ES-I3 (cell line): ENCODE data around the gene NR1D2.

ENCODE experiments used
- H3K36me3 ChIP-seq: 2 replicates; pipeline ENCODE4 v1.6.1; 2013; ENCODE audit warnings: mild to moderate bottlenecking, low read length, control low read depth, moderate library complexity; ENCODE audit not compliant: insufficient read depth
- H3K4me1 ChIP-seq: 2 replicates; pipeline ENCODE4 v1.6.1; 2013; ENCODE audit warnings: mild to moderate bottlenecking, control low read depth, low read length; ENCODE audit not compliant: insufficient read depth
- H3K9ac ChIP-seq: 2 replicates; pipeline ENCODE4 v1.6.1; 2013; ENCODE audit warnings: low read depth, mild to moderate bottlenecking, low read length, moderate library complexity
- H3K9me3 ChIP-seq: 2 replicates; pipeline ENCODE4 v1.6.1; 2013; ENCODE audit warnings: mild to moderate bottlenecking, low read length, moderate library complexity; ENCODE audit not compliant: control insufficient read depth, insufficient read depth

The NR1D2 gene

DNA sequence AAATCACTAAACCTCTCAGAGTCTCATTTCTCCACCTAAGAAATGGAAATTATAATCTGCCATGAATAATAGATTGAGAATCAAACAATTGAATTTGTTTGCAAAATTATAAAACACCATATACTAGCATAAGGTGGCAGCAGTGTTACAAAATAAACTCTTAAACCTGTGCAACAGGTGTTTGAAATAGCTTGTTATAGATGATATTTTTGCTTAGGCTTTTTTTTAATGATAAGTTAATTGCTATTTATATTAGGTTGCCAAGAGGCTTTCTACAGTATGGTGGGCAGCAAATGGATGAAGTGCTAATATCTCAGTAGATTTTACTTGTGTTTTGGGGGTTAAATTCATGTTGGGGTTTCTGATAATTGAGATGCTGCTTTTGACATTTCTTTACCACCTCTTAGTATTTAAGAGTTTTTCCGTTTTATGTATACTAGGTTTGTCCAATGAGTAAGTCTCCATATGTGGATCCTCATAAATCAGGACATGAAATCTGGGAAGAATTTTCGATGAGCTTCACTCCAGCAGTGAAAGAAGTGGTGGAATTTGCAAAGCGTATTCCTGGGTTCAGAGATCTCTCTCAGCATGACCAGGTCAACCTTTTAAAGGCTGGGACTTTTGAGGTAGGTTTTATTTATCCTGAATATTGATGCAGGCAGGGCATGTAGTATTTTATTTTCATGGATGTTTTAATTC is 19.6 kb downstream of the NR1D2 start:
- no peaks in the 10 kb centered on the region for H3K4me1 ChIP-seq
- H3K36me3 ChIP-seq, result no peaks in the 10 kb centered on the region
- no peak overlapping the region for H3K9ac ChIP-seq
- no peaks in the 10 kb centered on the region for H3K9me3 ChIP-seq

DNA sequence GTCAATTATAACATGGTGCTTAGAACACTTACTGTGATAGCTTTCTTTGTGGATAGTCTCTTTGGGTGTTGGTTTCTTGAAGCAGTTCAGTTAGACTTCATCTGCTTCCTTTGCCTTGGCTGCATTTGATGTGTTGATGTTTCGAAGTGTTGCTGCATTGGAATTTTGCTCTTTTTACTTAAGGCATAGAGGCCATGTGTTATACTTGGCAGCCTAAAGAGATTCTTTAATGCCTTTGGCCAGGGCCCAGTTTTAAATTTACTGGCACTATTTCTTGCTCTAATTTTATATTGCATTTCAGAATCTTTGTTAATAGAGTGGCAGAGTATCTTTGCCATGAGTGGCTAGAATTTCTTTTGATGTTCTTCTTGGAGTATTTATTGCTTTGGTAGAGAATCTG is 21.2 kb downstream of the NR1D2 start:
- H3K9me3 ChIP-seq, result no peaks in the 10 kb centered on the region
- H3K4me1 ChIP-seq, result no peaks in the 10 kb centered on the region
- H3K9ac ChIP-seq, result no peak overlapping the region
- no peaks in the 10 kb centered on the region for H3K36me3 ChIP-seq

DNA sequence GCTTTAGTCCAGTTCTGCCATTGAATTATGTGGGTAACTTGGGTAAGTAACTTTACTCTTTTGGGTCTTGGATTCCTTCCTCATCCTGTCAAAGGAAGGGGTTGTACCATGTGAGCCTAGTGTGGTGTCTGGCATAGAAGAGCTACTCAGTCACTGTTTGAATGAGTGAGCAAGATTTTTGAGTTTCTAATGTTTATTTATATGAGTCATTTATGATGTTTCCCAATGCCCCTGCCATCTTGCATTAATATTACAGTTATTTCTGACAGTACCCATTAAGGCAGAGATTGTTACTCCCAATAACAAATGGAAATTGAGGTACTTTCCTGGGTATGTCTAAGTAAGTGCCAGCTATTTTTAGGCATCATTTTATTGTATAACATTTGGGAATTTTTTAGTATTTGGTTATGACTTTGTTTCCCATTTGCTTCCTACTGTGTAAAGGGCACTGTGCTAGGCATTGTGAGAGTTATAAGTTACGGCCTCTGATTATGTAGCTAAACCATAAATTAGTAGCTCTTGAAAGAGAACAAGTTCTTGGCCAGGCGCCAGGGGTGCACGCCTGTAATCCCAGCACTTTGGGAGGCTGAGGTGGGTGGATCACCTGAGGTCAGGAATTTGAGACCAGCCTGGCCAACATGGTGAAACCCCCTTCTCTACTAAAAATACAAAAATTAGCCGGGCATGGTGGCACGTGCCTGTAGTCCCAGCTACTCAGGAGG is 23.5 kb downstream of the NR1D2 start:
- Histone ChIP-seq H3K9ac (no peak overlapping the region), H3K9me3 (no peaks in the 10 kb centered on the region), H3K36me3 (no peaks in the 10 kb centered on the region), H3K4me1 (no peaks in the 10 kb centered on the region)

DNA sequence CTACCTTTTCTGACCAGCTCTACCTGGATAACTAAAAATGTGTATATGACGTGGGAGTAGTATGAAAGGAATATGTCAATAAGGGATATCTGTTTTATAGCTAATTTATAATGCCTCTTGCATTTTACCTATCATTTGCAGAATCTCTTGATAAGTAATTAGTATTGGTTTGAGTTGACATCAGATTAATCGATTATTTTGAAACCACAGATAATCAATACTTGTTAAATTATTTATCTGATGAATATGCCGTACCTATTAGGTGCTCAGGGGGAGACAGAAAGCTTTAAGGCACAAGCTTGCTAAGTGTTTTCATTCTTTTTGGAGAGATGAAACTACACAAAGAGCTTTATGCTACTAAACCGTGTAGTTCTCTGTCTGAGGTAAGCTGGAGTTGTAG is 24.3 kb downstream of the NR1D2 start:
- no peaks in the 10 kb centered on the region for H3K9me3 ChIP-seq
- H3K4me1 ChIP-seq, result no peaks in the 10 kb centered on the region
- no peak overlapping the region for H3K9ac ChIP-seq
- H3K36me3 ChIP-seq, result no peaks in the 10 kb centered on the region

DNA sequence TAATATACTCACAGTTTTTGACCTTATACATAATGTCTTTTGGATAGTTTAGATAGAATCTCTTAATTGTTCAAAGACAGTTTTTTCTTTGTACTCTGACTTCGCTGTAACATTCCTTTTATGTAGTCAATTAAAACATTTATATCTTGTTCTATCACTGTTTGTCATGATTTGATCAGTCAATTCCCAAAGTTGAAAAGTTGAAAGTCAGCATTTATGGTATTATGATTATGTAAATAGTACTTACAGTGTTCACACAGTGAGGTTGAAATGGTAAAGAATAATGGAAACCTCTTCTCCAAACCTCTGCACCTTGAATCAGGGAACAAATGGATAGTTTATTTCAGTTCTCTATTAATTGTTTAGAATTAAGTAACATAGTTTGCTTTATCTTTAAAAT is 26.6 kb downstream of the NR1D2 start:
- no peaks in the 10 kb centered on the region for H3K36me3 ChIP-seq
- no peaks in the 10 kb centered on the region for H3K4me1 ChIP-seq
- H3K9ac ChIP-seq, result no peak overlapping the region
- peaks cover 9% of the 10 kb centered on the region for H3K9me3 ChIP-seq

DNA sequence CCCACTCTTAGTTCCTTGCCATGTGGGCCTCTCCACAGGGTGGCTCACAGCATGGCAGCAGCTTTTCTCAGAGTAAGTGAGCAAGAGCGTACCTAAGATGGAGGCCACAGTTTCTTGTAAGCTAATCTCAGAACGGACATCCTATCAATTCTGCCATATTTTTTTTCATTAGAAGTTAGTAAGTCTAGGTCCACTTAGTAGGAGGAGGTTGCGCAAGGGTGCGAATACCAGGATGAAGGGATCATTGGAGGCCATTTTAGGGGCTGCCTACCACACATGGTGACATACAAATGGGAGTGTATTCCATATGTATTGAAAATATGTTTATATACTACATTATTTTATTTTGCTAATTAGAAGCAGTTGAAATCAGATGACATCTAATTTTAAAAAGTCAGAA is 31.5 kb downstream of the NR1D2 start:
- no peak overlapping the region for H3K9ac ChIP-seq
- no peaks in the 10 kb centered on the region for H3K4me1 ChIP-seq
- H3K9me3 ChIP-seq, result peaks cover 13% of the 10 kb centered on the region
- H3K36me3 ChIP-seq, result peaks cover 4% of the 10 kb centered on the region; the same call in 1 of the 2 replicates

DNA sequence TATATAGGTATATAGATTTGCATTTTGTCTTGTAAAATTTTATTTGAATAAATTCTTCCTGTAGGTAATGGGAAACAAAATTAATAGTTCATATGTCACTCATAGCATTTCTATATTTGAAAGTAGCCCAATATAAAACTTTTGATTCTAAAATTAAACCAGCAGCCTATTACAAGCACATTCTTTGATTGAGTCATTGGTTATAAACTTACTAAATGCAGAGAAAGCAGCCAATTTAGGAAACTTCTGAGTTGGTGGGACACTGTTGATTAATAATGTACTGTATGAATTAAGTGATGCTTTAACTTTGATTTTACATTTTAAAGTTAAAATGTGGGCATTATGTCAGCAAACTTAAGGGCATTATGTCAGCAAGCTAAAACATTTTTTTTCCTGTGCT is 34.5 kb downstream of the NR1D2 start:
- Histone ChIP-seq H3K9me3 (peaks cover 14% of the 10 kb centered on the region), H3K36me3 (peaks cover 4% of the 10 kb centered on the region; the same call in 1 of the 2 replicates), H3K4me1 (no peaks in the 10 kb centered on the region), H3K9ac (no peak overlapping the region)

DNA sequence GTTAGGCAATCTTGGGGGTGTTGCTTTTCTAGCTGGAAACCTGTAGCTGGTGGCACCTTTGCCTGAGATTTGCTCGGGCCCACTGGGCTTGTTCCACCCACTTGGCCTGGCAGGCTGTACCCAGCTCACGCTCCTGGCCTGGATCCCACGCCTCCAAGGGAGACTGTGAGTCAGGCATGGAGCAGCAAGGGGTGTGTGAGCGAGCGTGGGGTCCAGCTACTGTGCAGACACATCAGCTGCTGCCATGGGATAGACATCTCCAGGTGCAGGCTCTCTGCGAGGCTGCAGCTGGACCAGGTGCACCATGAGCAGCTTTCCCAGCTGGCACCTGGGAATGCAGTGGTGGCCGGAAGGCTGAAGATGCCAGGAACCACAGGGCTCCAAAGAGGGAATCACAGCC is 36.0 kb downstream of the NR1D2 start:
- peaks cover 4% of the 10 kb centered on the region; the same call in 1 of the 2 replicates for H3K36me3 ChIP-seq

DNA sequence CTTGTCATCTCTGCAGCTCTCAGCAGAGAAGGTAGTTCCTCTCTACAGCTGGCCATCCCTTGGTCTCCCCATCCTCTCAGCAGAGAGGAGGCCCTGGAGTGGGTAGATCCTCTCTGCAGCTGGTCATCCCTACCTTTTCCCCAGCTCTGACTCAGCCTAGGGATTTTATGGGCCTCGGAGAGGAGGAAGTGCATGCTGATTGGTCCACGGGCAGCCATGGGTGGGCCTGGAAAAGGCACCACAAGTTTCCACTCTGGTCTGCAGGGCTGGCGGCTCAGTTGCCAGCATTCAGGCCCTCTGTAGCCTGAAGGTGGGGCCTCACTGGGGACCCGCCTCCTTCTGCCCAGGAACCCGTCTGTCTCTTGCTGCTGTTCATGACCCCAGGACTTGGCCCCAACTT is 36.9 kb downstream of the NR1D2 start:
- Histone ChIP-seq H3K9ac (no peak overlapping the region), H3K4me1 (no peaks in the 10 kb centered on the region), H3K36me3 (peaks cover 4% of the 10 kb centered on the region; the same call in 1 of the 2 replicates), H3K9me3 (peaks cover 5% of the 10 kb centered on the region; the same call in 1 of the 2 replicates)

More for the DNA sequence above, 36.0 kb downstream of the NR1D2 start:
- H3K9me3 ChIP-seq, result peaks cover 9% of the 10 kb centered on the region
- H3K9ac ChIP-seq, result no peak overlapping the region
- H3K4me1 ChIP-seq, result no peaks in the 10 kb centered on the region

DNA sequence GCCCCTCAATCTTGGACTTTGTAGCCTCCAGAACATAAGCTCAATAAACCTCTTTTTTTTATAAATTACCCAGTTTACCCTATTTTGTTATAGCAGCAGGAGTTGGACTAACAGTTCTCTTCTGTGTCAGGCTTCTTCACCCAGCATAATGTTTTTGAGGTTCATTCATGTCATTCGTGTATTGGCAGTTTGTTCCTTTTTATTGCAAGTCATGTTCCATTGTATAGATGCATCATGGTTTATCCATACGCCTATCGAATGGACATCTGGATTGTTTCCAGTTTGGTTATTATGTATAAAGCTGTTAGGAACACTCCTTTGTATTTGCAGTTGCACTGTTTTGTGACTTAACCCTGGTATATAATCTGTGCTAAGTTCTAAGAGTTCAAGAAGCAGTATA is 39.8 kb downstream of the NR1D2 start:
- H3K4me1 ChIP-seq, result no peaks in the 10 kb centered on the region
- H3K36me3 ChIP-seq, result no peaks in the 10 kb centered on the region
- H3K9ac ChIP-seq, result no peak overlapping the region
- H3K9me3 ChIP-seq, result peaks cover 5% of the 10 kb centered on the region; the same call in 1 of the 2 replicates

DNA sequence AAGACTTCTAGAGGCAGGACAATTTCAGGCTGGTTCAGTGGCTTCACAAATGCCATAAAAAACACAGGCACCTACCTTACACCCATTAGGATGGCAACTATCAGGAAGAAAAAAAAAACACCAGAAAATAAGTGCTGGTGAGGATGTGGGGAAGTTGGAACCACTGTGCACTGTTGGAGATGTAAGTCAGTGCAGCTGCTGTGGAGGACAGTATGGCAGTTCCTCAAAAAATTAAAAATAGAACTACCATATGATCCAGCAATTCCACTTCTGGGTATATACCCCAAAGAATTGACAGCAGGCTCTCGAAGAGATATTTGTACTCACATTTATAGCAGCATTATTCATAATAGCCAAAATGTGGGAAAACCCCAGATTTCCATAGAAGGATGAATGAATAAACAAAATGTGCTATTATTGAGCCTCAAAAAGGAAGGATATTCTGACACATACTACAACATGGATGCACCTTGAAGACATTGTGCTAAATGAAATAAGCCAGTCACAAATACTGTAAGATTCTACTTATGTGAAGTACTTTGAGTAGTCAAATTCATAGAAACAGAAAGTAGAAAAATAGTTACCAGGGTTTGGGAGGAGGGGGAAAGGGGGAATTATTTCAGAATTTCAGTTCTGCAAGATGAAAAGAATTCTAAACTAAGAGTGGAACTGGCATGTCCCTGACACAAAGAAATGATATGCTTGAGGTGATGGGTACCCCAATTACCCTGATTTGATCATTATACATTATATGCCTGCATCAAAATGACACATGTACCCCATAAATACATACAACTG is 40.9 kb downstream of the NR1D2 start:
- peaks cover 5% of the 10 kb centered on the region; the same call in 1 of the 2 replicates for H3K9me3 ChIP-seq
- no peaks in the 10 kb centered on the region for H3K36me3 ChIP-seq
- no peaks in the 10 kb centered on the region for H3K4me1 ChIP-seq
- no peak overlapping the region for H3K9ac ChIP-seq

DNA sequence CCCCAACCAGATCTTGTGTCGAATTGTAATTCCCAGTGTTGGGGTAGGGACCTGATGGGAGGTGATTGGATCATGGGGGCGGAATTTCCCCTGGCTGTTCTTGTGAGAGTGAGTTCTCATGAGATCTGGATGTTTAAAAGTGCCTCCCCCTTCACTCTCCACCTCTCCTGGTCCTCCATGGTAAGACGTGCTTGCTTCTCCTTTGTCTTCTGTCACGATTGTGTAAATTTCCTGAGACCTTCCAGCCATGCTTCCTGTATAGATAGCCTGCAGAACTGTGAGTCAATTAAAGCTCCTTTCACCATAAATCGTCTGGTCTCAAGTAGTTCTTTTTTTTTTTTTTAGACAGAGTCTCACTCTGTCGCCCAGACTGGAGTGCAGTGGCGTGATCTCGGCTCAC is 42.3 kb downstream of the NR1D2 start:
- no peaks in the 10 kb centered on the region for H3K9me3 ChIP-seq
- H3K36me3 ChIP-seq, result no peaks in the 10 kb centered on the region
- no peak overlapping the region for H3K9ac ChIP-seq
- H3K4me1 ChIP-seq, result no peaks in the 10 kb centered on the region

DNA sequence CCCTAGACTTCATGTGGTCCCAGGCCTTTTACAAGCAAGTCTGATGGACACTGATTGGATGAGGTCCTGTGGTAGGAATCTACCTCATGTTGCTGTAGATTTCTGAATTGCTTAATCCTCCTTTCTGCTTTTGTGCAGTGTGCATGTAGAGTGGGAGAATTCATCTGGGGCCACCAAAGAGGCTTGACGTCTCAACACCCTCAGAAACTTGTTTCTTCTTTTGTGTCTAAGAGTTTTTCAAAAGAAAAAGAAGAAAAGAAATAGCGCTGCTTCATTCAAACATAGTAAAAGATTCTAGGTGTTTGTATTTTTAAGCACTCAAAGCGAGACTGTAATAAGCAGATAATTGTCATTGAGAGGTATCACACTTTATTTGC is 46.2 kb downstream of the NR1D2 start:
- Histone ChIP-seq H3K9ac (no peak overlapping the region), H3K36me3 (no peaks in the 10 kb centered on the region), H3K4me1 (no peaks in the 10 kb centered on the region), H3K9me3 (no peaks in the 10 kb centered on the region)

DNA sequence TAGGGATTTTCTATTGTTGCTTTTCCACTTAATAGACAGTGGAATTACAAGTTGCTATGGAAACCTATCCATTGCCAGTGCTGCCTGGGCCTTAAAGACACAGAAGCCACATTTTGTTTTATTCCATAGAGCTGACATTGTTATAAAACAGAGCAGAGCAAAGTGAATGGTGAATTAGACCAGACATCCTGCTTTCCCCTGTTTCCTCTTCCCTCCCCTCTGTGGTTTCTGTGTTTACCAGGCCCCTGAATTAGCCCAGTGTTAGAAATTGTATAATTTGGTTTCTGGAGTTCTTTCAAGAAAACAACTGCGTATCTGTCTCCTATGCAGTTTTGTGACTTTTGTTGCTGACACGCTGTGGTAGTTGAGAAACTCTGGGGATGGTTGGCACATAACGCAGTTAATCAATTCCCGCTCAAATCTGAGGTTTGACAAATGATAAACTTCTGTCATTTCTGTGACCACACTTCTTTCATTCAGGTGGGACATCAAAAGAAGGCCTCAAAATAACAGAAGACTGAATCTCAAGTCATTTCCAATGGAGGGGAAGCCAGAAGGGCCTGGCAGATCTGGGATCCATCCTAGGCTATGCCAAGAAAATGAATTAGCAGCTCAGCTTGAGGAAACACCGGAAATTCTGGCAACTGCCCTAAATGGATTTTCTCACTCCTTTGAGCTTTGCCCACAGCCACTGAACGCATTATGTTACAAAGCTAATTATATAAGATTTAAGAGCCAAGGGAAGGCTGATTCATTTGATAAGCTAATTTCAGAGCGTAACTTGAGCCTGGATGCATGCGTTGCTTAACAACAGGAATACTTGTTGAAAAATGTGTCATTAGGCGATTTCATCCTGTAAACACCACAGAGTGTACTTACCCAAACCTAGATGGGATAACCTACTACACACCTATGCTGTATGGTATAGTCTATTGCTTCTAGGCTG is 46.9 kb downstream of the NR1D2 start:
- Histone ChIP-seq H3K4me1 (no peaks in the 10 kb centered on the region), H3K36me3 (no peaks in the 10 kb centered on the region), H3K9me3 (no peaks in the 10 kb centered on the region), H3K9ac (no peak overlapping the region)
